Nephron progenitor cell (in vitro differentiated cells): ENCODE measurements around the gene DUSP16.
"Not testable (repeated sequence)": the region's sequence is repeated elsewhere in the genome, so short reads cannot be mapped to it uniquely, and the experiment has no call there.

Source experiments
- DNase-seq: peaks from one replicate; pipeline ENCODE4 v3.0.0; 2021
- H3K27ac Mint-ChIP-seq: 2 replicates; pipeline ENCODE4 v1.8.0; 2021; ENCODE audit warnings: mild to moderate bottlenecking, moderate library complexity, mixed read lengths
- H3K27me3 Mint-ChIP-seq: 2 replicates; pipeline ENCODE4 v1.8.0; 2021; ENCODE audit warnings: mild to moderate bottlenecking, low read depth, mixed read lengths; ENCODE audit not compliant: poor library complexity
- H3K36me3 Mint-ChIP-seq: 2 replicates; pipeline ENCODE4 v1.8.0; 2021; ENCODE audit warnings: low read depth, mixed read lengths
- H3K4me1 Mint-ChIP-seq: 2 replicates; pipeline ENCODE4 v1.8.0; 2021; ENCODE audit warnings: mixed read lengths
- H3K4me3 Mint-ChIP-seq: 2 replicates; pipeline ENCODE4 v1.8.0; 2021; ENCODE audit warnings: mild to moderate bottlenecking, moderate library complexity, mixed read lengths
- H3K9me3 Mint-ChIP-seq: 2 replicates; pipeline ENCODE4 v1.8.0; 2021; ENCODE audit warnings: mild to moderate bottlenecking, moderate library complexity, mixed read lengths
- CTCF ChIP-seq: fragments of 200-600 bp; sonication (generic); IDR thresholded peaks from 2 replicates; pipeline ENCODE4 v1.5.0; 2021; ENCODE audit warnings: antibody characterized with exemption

Gene DUSP16

GRCh38 chr12:12577786-12578185, 15.1 kb upstream of the DUSP16 start:
- Mint-ChIP-seq H3K9me3 (no peaks in the 10 kb centered on the region), H3K4me1 (peaks cover 2% of the 10 kb centered on the region), H3K27me3 (peaks cover 3% of the 10 kb centered on the region), H3K4me3 (no peak overlapping the region), H3K36me3 (no peaks in the 10 kb centered on the region), H3K27ac (no peak overlapping the region)
- no peak for DNase-seq
- no peak for TF ChIP-seq CTCF

- H3K27me3 Mint-ChIP-seq = peaks cover 6% of the 10 kb centered on the region
- H3K4me3 Mint-ChIP-seq = no peak overlapping the region
- peaks cover 1% of the 10 kb centered on the region for H3K9me3 Mint-ChIP-seq
- no peak for DNase-seq
- no peak for TF ChIP-seq CTCF
- no peaks in the 10 kb centered on the region for H3K36me3 Mint-ChIP-seq
- no peaks in the 10 kb centered on the region for H3K4me1 Mint-ChIP-seq
- no peak overlapping the region for H3K27ac Mint-ChIP-seq
Measured at GRCh38 chr12:12572659-12573058, 10.0 kb upstream of the DUSP16 start.

- not testable (repeated sequence) for H3K27me3 Mint-ChIP-seq, H3K27ac Mint-ChIP-seq, DNase-seq, H3K4me3 Mint-ChIP-seq
- H3K36me3 Mint-ChIP-seq = peaks cover 12% of the 10 kb centered on the region
- peaks cover 33% of the 10 kb centered on the region for H3K9me3 Mint-ChIP-seq
- peaks cover 11% of the 10 kb centered on the region for H3K4me1 Mint-ChIP-seq
Measured at GRCh38 chr12:12565971-12566370, 3.3 kb upstream of the DUSP16 start.

- Mint-ChIP-seq H3K27me3 (peaks cover 7% of the 10 kb centered on the region), H3K9me3 (peaks cover 33% of the 10 kb centered on the region), H3K4me3 (no peak overlapping the region), H3K4me1 (peaks cover 22% of the 10 kb centered on the region), H3K36me3 (peaks cover 12% of the 10 kb centered on the region), H3K27ac (no peak overlapping the region)
- no peak for DNase-seq
- TF ChIP-seq CTCF = no peak
Measured at GRCh38 chr12:12564911-12565310, 2.2 kb upstream of the DUSP16 start.

GRCh38 chr12:12563290-12563928, 746 bp upstream of the DUSP16 start:
- Mint-ChIP-seq H3K27me3 (peaks cover 7% of the 10 kb centered on the region), H3K27ac (peak overlapping the region; percentile 96), H3K9me3 (peaks cover 33% of the 10 kb centered on the region), H3K4me1 (peaks cover 37% of the 10 kb centered on the region), H3K4me3 (peak overlapping the region; percentile 83), H3K36me3 (peaks cover 13% of the 10 kb centered on the region)
- TF ChIP-seq CTCF = no peak
- DNase-seq = peak; percentile 7

- peak; percentile 53 for DNase-seq
- H3K4me1 Mint-ChIP-seq = peaks cover 43% of the 10 kb centered on the region
- H3K9me3 Mint-ChIP-seq = peaks cover 32% of the 10 kb centered on the region
- H3K27ac Mint-ChIP-seq = peak overlapping the region; percentile 100
- peak overlapping the region; percentile 91 for H3K4me3 Mint-ChIP-seq
- TF ChIP-seq CTCF = no peak
- H3K27me3 Mint-ChIP-seq = peaks cover 3% of the 10 kb centered on the region
- peaks cover 23% of the 10 kb centered on the region for H3K36me3 Mint-ChIP-seq
Measured at GRCh38 chr12:12562016-12562483, 613 bp downstream of the DUSP16 start.
